Fibroblast of skin of abdomen (primary cell): ENCODE results near the gene NUP188. TPM values are rescaled to one million over a fixed set of nuclear protein-coding genes. Genes with fewer than 3 reads are reported as not detected.

Experiments
- DNase-seq: peaks from one replicate; pipeline ENCODE4 v3.0.0-alpha.2; 2013
- polyA plus RNA-seq, 2 experiments: library from polyadenylated mRNA; unstranded; fragments of 120-200 nt; gene quantifications; one replicate each; pipeline ENCODE4 v1.2.1, GENCODE V29; 2013; ENCODE audit not compliant: insufficient read length in 2 of 2

The NUP188 gene, protein sequence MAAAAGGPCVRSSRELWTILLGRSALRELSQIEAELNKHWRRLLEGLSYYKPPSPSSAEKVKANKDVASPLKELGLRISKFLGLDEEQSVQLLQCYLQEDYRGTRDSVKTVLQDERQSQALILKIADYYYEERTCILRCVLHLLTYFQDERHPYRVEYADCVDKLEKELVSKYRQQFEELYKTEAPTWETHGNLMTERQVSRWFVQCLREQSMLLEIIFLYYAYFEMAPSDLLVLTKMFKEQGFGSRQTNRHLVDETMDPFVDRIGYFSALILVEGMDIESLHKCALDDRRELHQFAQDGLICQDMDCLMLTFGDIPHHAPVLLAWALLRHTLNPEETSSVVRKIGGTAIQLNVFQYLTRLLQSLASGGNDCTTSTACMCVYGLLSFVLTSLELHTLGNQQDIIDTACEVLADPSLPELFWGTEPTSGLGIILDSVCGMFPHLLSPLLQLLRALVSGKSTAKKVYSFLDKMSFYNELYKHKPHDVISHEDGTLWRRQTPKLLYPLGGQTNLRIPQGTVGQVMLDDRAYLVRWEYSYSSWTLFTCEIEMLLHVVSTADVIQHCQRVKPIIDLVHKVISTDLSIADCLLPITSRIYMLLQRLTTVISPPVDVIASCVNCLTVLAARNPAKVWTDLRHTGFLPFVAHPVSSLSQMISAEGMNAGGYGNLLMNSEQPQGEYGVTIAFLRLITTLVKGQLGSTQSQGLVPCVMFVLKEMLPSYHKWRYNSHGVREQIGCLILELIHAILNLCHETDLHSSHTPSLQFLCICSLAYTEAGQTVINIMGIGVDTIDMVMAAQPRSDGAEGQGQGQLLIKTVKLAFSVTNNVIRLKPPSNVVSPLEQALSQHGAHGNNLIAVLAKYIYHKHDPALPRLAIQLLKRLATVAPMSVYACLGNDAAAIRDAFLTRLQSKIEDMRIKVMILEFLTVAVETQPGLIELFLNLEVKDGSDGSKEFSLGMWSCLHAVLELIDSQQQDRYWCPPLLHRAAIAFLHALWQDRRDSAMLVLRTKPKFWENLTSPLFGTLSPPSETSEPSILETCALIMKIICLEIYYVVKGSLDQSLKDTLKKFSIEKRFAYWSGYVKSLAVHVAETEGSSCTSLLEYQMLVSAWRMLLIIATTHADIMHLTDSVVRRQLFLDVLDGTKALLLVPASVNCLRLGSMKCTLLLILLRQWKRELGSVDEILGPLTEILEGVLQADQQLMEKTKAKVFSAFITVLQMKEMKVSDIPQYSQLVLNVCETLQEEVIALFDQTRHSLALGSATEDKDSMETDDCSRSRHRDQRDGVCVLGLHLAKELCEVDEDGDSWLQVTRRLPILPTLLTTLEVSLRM (N-terminal part only)
- 32.9 TPM for polyA plus RNA-seq (2013, experiment 1 of 2; ENCODE audit: insufficient read length)
- 33.1 TPM for polyA plus RNA-seq (2013, experiment 2 of 2; ENCODE audit: insufficient read length)

DNA sequence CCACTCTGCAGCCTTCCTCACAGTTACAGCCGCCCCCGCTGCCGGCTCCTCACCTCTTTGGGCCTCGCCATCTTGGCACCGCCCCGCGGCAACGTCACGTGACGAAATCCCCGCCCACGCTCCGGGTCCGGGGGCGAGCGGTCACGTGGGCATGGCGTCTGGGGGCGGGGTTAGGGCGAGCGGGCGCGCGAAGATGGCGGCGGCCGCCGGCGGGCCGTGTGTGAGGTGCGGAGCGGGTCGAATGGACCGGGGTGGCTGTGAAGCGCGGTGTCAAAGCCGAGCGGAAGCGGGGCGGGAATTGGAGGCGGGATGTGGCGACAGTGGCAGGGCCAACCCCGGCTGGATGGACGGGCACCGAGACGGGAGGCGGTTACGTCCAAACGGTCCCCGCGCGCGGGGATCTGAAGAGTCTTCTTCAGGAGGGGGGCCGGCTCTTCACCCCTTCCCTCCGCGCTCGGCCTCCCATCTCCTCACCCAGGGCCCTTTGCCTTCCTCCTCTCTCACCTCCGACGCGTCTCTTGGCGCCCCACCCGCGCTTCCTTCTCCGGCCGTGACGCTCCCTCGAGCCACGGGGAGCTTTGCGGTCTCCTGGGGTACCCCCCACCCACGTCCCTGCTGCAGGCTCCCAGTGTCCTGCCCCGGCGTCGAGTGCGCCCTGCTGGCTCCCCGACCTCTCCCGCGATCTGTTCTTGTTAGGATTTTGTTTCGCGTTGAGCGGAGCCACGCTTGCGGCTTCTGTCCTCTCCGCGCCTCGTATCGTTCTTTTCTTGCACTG, at the start of gene NUP188, which contains the start of gene DOLK:
NUP188 (plus strand) TSS at position 173 of the 775 bp plus-strand sequence; CDS start at position 194, 21 bp downstream.
DOLK (minus strand) TSS at position 77 of the 775 bp plus-strand sequence. CDS start 300 bp downstream, outside the sequence.
- DNase-seq, result peak; percentile 91

DNA sequence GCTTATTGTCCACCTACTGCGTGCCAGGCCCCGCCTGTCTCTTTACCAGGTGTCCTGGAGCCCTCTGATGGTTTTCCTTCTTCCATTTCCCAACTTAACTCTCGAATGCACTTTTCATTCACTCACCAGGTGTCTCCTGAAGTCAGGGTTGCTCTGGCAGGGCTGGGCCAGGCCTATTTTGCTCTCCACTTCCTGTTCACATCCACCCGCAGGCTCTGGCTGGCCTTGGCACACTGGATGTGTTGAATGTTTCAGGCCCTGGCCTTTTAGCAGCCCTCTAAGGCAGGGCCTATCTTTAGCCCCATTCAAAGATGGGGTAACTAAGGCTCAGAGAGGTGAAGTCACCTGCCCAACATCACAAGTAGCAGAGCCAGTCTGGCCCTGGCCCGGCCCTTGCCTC, 49.1 kb upstream of the NUP188 start:
- no peak for DNase-seq

DNA sequence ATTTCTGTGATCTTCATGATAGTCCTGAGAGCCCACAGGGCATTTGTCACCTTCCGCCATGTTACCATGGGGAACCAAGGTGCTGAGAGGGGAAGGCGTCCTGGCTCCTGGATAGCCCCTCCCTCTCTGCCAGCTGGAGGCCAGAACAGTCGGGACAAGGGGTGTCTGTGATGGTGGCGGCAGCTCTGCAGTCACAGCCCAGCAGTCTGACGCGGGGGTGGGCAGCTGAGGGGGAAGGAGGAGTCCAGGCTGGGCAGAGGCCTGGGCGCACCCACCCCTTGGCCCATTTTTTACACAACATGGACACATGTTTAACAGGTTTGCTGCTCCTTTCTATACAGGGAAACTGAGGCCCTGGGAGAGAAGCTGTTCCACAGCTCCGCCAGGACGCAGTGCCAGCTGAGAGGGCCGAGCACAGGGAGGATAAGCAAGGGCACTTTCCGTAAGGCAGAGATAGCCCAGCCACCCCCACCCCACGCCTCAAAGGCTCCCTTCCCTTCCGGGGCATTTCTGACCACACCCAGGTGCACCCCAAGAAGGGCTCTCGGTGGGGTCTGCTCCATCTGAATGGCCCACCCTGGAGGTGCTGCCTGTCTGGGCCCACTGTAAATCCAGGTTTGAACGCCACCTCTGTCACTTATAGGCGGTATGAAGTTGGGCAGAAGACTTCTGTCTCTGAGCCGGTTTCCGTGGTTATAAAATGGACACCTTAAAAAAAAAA, 48.5 kb upstream of the NUP188 start:
- DNase-seq, result no peak

DNA sequence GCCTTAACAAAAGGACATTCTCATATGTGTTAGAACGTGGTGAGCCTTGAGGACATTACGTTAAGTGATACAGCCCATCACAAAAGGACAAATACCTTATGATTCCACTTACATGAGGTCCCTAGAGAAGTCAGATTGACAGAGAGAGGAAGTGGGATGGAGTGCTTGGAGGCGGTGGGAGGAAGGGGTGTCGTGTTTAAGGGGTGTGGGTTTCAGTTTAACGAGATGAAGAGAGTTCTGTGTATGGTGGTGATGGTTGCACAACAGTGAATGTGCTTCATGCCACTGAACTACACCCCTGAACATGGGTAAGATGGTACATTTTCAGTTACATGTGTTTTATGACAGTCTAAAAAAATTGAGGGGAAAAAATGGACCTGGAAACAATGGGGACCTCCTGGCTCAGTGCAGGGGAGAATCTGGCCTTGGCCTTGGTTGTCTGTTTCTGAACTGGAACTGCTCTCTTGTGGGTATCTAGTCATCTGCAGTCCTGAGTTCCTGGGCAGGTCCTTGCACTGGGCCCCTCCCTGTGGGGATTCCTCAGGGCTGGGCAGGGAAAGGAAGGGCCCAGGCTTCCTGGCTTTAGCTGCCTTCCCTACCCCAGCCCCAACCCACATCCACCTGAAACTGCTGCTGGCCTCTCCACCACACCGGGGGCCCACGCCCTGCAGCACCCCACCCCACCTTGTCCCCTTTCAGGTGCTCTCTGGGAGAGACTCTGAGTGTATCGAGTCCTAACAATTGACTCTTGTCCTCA, 47.8 kb upstream of the NUP188 start:
- no peak for DNase-seq

DNA sequence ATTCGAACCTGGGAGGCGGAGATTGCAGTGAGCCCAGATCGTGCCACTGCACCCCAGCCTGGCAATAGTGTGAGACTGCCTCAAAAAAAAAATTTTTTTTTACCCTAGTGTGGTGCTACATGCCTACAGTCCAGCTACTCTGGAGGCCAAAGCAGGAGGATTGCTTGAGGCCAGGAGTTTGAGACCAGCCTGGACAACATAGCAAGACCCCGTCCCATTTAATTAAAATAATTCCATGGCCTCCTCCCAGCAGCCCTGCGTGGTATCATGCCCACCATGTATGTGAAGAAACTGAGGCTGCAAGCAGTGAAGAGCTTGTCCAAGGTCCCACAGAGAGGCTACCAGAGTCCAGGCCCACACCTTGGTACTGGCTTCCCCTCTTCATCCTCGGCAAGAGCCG, 46.1 kb upstream of the NUP188 start:
- no peak for DNase-seq

DNA sequence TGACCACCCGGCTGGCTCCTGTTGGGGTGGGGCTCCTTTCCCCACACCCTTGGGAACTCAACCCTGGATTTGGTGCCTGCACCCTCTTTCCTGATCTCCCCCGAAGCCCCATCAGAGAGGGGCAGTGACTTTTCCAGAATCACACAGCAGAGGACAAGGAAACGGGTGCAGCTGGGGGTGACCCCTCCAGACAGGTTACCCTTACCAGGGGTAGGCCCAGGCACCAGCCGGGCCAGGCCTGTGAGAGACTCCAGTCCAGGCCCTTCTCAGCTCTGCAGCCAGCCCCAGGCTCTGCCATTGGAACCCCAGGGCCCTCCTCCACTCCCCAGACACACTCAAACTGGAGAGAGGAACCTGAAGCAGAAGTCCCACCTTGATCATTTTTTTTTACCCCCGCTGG, 45.7 kb upstream of the NUP188 start:
- no peak for DNase-seq

DNA sequence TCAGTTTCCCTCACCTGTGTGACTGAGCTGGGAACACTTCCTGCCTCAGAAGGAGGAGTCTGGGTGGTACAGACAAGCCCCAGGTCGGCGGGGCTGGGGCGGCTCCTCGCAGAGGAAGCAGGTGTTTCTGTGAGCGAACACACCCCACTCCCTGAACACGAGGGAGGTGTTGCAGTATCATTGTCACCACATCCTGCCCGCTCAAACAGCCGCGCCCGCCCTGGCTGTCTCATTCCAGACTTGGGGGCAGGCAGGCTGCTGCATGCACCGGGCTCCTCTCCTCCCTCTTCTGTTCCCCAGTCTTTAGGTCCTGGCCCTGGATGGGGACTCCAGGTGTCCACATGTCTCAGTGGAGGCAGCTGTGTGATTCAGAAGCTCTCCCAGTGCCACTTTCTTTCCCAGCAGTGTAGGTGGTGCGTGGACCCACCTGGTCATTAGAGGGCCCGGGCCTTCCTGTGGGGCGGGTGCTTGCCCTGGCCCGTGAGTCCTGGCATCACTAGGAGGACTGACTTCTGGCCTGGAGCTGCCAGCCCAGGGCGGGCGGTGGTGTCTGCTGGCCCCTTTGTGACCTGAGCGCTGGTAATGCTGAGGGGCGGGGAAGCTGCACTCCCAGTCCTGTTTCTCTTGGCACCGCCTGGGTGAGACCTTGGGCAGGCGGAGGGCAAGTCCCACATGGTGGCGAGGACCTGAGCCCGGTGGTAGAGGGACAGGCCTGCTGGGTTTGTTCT, 45.0 kb upstream of the NUP188 start:
- no peak for DNase-seq

DNA sequence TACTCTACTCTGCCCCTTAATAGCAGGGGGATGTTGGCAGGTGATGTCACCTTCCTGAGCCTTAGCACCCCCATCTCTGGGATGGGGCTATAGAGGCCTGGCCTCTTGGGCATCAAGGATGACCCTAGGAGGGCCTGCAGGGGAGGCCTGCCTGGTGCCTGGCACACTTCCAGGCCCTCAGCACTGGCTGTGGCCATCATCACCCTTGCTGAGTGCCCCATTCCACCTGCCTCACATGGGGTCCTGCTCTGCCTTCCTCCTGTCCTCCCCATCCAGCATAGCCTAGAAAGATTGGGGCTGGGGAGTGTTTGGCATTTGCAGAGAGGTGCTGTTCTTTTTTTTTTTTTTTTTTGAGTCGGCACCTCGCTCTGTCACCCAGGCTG, 44.4 kb upstream of the NUP188 start:
- DNase-seq, result no peak

DNA sequence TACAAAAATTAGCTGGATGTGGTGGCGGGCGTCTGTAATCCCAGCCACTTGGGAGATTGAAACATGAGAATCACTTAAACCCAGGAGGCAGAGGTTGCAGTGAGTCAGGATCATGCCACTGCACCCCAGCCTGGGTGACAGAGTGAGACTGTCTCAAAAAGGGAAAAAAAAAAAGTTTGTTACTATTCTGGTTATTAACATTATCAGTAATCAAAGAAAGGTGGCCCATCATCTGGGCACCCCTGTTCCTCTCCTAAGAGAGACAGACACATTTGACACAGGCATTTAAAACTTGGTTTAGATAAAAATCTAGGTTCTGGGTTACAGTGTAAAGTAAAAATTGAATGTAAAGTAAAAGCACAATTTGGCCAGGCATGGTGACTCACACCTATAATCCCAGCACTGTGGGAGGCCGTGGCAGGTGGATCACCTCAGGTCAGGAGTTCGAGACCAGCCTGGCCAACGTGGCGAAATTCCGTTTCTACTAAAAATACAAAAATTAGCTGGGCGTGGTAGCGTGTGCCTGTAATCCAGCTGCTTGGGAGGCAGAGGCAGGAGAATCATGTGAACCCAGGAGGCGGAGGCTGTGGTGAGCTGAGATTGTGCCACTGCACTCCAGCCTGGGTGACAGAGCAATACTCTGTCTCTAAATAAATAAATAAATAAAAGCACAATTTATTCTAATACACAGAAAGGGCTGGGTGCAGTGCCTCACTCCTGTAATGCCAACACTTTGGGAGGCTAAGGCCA, 43.5 kb upstream of the NUP188 start:
- no peak for DNase-seq

DNA sequence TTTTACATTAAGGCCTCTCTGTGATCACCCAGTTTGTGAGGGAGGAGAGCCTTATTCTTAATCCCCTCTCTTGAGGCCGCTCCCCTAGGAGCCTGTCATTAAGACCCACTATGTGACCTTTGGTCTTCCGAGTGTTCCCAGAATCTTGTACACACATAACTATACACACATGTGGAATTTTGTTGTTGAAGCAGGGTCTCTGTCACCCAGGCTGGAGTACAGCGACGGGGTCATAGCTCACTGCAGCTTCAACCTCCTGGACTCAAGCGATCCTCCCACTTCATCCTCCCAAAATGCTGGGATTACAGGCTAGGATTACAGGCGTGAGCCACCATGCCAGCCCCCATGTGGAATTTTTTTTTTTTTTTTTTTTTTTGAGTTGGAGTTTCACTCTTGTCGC, 41.5 kb upstream of the NUP188 start:
- DNase-seq, result no peak

DNA sequence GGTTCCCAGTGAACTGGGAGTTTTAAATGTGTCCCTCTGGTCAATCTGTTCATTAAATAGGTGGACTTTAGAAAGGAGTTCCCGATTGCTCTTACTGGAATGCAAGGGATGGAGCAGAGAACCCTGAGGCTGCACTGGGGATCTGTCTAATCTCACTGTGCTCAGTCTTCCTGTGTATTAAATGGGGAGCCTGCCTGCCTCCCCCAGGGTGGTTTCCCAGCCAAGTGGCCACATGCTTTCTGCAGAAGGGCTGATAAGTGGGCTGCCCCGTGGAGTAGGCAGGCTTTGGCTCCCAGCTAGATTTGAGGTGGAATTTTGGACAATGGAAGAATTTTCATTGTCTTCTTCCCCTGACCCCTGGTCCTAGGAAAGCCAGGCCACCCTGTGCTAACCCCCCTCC, 40.8 kb upstream of the NUP188 start:
- DNase-seq, result no peak

DNA sequence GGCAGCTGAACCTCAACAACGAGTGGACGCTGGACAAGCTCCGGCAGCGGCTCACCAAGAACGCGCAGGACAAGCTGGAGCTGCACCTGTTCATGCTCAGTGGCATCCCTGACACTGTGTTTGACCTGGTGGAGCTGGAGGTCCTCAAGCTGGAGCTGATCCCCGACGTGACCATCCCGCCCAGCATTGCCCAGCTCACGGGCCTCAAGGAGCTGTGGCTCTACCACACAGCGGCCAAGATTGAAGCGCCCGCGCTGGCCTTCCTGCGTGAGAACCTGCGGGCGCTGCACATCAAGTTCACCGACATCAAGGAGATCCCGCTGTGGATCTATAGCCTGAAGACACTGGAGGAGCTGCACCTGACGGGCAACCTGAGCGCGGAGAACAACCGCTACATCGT, 39.1 kb upstream of the NUP188 start:
- no peak for DNase-seq

DNA sequence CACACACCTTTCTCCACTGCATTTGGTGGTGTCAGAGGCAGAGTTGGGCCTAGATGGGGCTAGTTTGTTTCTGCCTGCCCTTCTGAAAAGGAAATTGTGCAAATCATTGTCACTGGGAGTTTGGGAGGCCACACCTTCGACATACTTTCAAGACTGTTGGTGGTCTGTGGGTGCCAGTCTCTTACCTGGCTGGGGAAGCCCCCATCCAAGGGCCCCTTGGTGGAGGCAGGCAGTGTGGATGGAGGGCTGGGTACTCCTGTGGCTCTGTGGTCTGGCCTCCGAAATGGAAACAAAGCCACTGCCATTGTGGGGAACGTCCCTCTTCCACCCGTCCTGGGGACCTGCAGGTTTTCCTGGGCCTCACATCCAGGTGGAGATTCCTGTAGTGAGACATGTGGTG, 37.6 kb upstream of the NUP188 start:
- no peak for DNase-seq

DNA sequence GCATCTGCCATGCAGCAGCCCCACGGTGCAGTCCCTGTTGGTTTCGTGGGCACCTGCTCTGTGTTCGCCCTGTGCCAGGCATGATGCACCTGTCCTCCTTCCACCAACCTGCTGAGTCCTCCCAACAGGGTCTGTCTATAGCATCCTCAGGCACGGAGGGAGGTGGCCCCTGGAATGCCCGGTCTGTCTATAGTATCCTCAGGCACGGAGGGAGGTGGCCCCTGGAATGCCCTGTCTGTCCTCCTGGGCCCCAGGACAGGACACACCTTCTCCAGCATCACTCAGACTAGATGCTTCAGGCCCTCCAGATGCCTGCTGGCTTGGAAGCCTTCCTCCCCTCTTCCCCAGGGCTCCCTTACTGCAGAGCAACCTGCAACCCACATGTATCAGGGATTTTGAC, 36.6 kb upstream of the NUP188 start:
- no peak for DNase-seq

DNA sequence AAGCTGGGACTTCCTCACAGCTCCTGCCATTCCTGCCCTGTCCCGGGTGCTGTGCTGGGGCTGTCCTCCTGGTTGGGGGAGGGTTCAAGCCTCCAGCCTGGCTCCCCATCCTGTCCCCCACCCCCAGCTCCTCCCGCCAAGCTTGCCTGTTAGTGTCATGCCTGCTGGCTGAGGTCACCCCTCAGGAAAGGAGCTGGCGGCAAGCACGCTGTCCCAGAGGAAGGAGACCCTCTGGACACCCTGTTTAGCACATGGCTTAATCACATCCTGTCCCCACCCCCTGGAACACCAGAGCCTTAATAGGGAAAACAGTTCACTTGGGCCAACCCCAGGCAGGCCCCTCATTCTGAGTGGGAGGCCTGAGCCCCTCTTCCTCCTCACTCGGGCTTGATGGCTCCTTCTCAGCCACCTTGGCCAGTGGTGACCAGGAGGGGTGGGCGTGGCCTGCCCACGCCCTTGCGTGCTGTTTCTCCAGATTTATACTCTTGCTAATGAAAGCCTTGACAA, 35.9 kb upstream of the NUP188 start:
- DNase-seq, result peak; percentile 89

DNA sequence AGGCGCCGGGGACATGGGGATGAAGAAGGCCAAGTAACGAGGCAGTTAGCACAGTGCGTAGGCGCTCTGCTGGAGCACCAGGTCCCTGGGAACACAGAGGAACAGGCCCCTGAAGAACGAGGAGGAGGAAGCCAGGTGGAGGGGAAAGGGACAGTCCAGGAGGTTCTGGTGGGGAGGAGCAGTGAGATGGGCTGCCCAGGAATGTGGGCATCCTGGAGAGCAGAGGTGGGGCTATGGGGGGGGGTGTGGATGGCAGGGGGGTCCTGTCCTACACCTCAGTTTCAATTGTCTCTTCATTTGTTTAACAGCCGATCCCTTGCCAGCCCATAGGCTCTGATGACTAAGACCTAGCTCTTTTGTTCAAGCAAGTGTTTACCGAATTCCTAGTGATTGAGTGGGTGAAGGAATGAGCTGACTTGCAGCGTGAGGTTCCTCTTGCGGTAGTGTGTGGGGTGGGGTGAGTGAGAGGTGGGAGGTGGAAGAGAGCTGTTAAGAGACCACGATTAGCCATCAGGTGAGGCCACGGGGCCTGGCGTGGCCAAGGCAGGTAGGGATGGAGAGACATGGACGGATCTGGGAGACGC, 35.1 kb upstream of the NUP188 start:
- peak; percentile 89 for DNase-seq

DNA sequence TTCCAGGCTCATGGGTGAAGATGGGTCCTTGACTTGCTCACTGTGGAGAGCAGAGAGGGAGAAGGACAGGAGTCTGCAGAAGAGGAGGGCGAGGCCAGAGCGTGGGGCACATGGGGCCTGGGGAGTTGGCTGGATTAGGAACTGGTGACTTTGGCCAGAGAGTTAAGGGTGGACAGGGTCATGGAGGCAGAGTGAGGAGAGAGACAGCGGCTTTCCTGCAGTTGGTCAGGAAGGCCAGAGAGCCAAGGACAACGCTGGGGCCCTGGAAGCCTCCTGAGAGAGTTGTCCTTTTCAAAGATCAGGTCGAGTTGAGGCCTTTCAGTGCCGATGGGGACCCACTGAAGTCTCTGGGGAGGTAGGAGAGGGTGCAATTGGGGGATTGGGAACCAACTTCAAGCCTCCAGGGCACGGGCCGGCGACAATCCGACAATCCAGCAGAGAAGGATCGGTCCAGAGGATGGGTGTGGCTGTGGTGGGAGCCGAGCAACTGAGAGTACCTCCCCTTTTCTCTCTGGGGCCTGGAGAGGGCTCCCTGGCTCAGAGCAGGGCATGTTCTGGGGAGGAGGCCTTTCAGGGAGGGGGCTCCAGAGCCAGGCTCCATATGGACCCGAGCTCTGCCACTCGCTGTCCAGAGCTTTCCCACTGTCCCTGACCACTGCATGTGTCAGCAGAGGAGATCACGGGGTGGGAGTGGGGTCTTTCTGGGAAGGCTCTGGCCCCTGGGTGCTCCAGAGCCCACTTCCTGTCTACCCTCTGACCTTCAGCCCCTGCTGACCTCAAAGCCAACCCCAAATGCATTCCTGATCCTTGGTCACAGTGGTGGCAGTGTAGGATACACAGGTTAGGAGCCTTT, 34.2 kb upstream of the NUP188 start:
- DNase-seq, result no peak
